ENCODE measurements around the gene MPO. TPM values are rescaled to one million over a fixed set of nuclear protein-coding genes. Genes with fewer than 3 reads are reported as not detected.

Gene MPO
- total and polyA plus RNA-seq, 2 donors (not counting 3 experiments of a cell fraction or from before 2014, with no cell fraction given), result not detected

GRCh38 chr17:58268774-58269556 is 11.8 kb downstream of the MPO start:
- no peaks in the 10 kb centered on the region for H3K27me3 ChIP-seq (ENCODE audit: control insufficient read depth in 2 of 2, insufficient read depth in 2 of 2, low read length in 2 of 2)
- no peak overlapping the region for H2AFZ ChIP-seq (ENCODE audit: low read depth, low read length)
- POLR2A ChIA-PET, result no interaction called here
- dilution Hi-C loops (cut with MboI; ENCODE audit: extremely low pct_ligation_motif_present, low sequenced_read_pairs), result no loop called here
- no peak for DNase-seq (ENCODE audit: low read depth, low spot score)
- no peak overlapping the region for H3K4me3 ChIP-seq (replicated peaks in 1 of 3; ENCODE audit: insufficient read depth in 1 of 3, low read depth in 1 of 3, low read length in 3 of 3)
- no peaks in the 10 kb centered on the region for H3K79me2 ChIP-seq (ENCODE audit: control insufficient read depth, insufficient read depth, low read length)
- no peaks in the 10 kb centered on the region for H3K36me3 ChIP-seq (ENCODE audit: control insufficient read depth in 2 of 2, extremely low read depth in 1 of 2, insufficient read depth in 2 of 2, low read length in 2 of 2)
- no peaks in the 10 kb centered on the region for H3K4me1 ChIP-seq (ENCODE audit: control insufficient read depth, extremely low read depth, insufficient read depth, low read length)
- H3K9me1 ChIP-seq (replicated peaks; ENCODE audit: control insufficient read depth, extremely low read depth, insufficient read depth, low read length), result no peaks in the 10 kb centered on the region
- H3K9me3 ChIP-seq (replicated peaks; ENCODE audit: control insufficient read depth, insufficient read depth, low read length), result no peaks in the 10 kb centered on the region
- BruUV-seq (replicated peaks), result no TSS peak
- H3K4me2 ChIP-seq (ENCODE audit: insufficient read depth, low read length), result no peak overlapping the region
- FAIRE-seq, result no peak
- H4K20me1 ChIP-seq (replicated peaks; ENCODE audit: control insufficient read depth, extremely low read depth, insufficient read depth, low read length), result no peaks in the 10 kb centered on the region
- no peak for TF ChIP-seq POLR2AphosphoS5 (IDR thresholded peaks at IDR 0.05; ENCODE audit: insufficient read depth, low read depth, low read length)
- no peak for TF ChIP-seq MYC (IDR thresholded peaks at IDR 0.05; ENCODE audit: low read depth, low read length)
- no peak for TF ChIP-seq FOS (IDR thresholded peaks at IDR 0.05; ENCODE audit: borderline replicate concordance, insufficient read depth, low read length)
- TF ChIP-seq CTCF (IDR thresholded peaks at IDR 0.05; ENCODE audit: extremely low read depth in 1 of 2, insufficient read depth in 1 of 2, low read depth in 1 of 2, low read length in 2 of 2), result no peak
- no peak for TF ChIP-seq POLR2A (IDR thresholded peaks at IDR 0.05; ENCODE audit: low read depth, low read length)
- no peak for TF ChIP-seq GATA2 (IDR thresholded peaks at IDR 0.05; ENCODE audit: insufficient read depth, insufficient read length, low read depth, low read length)
- TF ChIP-seq EZH2 (IDR thresholded peaks at IDR 0.05; ENCODE audit: borderline replicate concordance, low read depth, low read length, severe bottlenecking), result no peak
- CTCF ChIA-PET, result interaction anchor here (1.0 kb wide), 1 partner anchor 39 kb away, joined by 3 read pairs; no protein-coding TSS in a partner anchor
- no peak overlapping the region for H3K9ac ChIP-seq (replicated peaks; ENCODE audit: extremely low read depth, insufficient read depth, low read length)
- H3K27ac ChIP-seq (ENCODE audit: insufficient read depth, low read depth, low read length), result no peak overlapping the region
- intact Hi-C loops (cut with micrococcal nuclease), result no loop called here

All from endothelial cell of umbilical vein (primary cell).